Cardiac fibroblast (primary cell): ENCODE results near the gene SEMA4D.

Experiments used
- DNase-seq, 2 donors: peaks; one replicate each; pipeline versions ENCODE4 v3.0.0 to v3.0.0-alpha.2; 2010; ENCODE audit warnings: low read depth in 2 of 2
- H3K4me3 ChIP-seq, 2 donors: replicated peaks in 1 of 2; 1 replicate in 1 of 2; 2 replicates in 1 of 2; pipeline ENCODE4 v1.5.1; 2011; ENCODE audit warnings: low read depth in 2 of 2, low read length in 2 of 2, mild to moderate bottlenecking in 2 of 2, moderate library complexity in 1 of 2
- TF ChIP-seq, protein P1 (sequence below): IDR thresholded peaks from one replicate; pipeline ENCODE4 v1.5.1; 2011; ENCODE audit warnings: low read depth, mild to moderate bottlenecking, low read length, inconsistent platforms

The SEMA4D gene

DNA sequence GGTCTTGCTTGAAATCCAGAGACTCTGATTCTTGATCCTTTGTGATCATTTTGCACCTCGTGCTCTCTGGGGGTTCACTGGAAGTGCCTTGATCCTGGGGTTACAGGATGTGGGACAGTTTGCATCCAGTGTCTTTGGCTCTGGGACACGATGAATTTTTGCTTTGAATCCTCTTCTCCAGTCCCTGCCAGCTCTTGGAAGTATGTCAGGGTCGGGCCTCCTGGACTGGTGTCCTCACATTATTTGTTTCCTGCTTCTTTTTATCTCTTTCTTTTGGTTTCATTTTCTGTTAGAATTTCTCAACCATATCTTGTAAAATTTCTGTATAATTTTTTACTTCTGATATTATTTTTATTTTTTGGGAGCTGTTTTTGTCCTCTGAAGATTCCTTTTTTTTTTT lies 145.5 kb downstream of the SEMA4D start:
- TF ChIP-seq, protein P1, sequence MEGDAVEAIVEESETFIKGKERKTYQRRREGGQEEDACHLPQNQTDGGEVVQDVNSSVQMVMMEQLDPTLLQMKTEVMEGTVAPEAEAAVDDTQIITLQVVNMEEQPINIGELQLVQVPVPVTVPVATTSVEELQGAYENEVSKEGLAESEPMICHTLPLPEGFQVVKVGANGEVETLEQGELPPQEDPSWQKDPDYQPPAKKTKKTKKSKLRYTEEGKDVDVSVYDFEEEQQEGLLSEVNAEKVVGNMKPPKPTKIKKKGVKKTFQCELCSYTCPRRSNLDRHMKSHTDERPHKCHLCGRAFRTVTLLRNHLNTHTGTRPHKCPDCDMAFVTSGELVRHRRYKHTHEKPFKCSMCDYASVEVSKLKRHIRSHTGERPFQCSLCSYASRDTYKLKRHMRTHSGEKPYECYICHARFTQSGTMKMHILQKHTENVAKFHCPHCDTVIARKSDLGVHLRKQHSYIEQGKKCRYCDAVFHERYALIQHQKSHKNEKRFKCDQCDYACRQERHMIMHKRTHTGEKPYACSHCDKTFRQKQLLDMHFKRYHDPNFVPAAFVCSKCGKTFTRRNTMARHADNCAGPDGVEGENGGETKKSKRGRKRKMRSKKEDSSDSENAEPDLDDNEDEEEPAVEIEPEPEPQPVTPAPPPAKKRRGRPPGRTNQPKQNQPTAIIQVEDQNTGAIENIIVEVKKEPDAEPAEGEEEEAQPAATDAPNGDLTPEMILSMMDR = no peak
- no peak overlapping the region for H3K4me3 ChIP-seq
- DNase-seq = no peak

DNA sequence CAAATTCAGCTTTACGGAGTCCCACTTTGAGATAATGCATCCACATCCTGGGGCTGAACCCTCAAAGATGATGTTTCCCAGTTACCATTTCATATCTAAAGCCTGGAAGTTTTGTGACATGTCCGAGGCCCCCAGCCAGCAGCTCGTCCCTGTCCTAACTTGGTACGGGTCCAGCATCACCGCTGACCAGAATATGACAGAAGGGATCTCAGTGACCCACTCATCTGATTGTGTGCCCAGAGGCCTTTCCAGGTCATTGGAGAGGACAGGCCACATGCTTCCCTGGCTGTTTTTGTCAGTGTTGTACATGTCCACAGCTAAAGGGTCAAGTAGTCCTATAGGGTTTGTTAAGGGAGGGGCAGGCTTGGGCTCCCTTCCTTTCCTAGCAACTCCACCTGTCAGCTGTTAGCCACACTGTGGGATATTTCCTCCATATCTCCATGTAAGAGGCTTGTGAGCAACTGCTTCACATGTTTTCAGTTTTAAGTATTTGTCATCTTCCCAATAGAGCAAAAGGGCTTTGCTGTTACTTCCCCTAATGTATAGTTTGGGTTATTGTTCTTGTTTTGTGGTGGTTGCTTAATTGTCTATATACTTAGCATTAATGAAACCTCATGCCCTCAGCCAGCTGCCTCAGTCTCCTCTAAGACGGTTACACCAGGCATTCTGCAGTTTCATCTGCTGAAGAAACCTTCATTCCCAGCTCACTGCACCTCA lies 146.2 kb downstream of the SEMA4D start:
- no peak overlapping the region for H3K4me3 ChIP-seq
- TF ChIP-seq, protein P1 = no peak
- no peak for DNase-seq

DNA sequence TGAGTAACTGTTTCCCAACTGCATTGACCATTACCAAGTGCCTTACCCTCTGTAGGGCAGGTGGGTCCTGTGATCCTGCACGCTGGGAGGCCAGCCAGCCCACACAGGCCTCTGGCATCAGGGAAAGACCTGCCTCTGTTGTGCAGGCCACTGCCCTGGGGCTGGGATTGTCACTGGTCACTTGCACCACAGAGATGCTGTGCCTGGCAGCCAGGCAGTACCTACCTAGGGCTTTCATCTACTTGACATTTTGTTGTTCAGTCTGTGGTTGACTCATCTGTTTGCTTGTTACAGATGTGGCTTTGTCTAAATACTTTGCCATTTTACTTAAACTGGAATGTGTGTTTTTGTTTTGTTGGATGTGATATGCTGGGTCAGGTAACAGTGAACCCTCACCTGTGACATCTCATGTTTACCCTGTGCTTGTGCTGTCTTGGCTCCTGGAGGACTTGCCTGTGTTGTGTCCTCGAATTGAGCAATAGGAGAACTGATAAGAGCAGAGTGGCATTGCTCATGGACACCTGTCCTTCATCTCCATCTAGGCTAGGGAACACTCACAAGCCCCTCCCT lies 146.8 kb downstream of the SEMA4D start:
- TF ChIP-seq, protein P1 = no peak
- H3K4me3 ChIP-seq = no peak overlapping the region
- no peak for DNase-seq

- DNase-seq = no peak
- TF ChIP-seq, protein P1 = no peak
- H3K4me3 ChIP-seq = no peak overlapping the region
Observed at GRCh38 chr9:89349607-89350006, 148.3 kb downstream of the SEMA4D start.

- TF ChIP-seq, protein P1 = no peak
- H3K4me3 ChIP-seq = no peak overlapping the region
- DNase-seq = no peak
Observed at GRCh38 chr9:89347651-89348050, 150.3 kb downstream of the SEMA4D start.

- no peak for DNase-seq
- TF ChIP-seq, protein P1 = no peak
Observed at GRCh38 chr9:89346696-89347095, 151.2 kb downstream of the SEMA4D start.

More at GRCh38 chr9:89346696-89347095, 151.2 kb downstream of the SEMA4D start:
- no peak overlapping the region for H3K4me3 ChIP-seq
